AG10803 (cell line): Measurements from ENCODE around the gene FNDC11.
"Not testable (repeated sequence)": the region's sequence is repeated elsewhere in the genome, so short reads cannot be mapped to it uniquely, and the experiment has no call there.

ENCODE experiments used
- DNase-seq: peaks from one replicate; pipeline ENCODE4 v3.0.0; 2010; ENCODE audit warnings: low read depth
- H3K4me3 ChIP-seq: 2 replicates; pipeline ENCODE4 v1.5.1; 2011; ENCODE audit warnings: mild to moderate bottlenecking, low read length, control low read depth
- TF ChIP-seq, protein P1 (sequence below): conservative IDR thresholded peaks from 2 replicates; pipeline ENCODE4 v1.5.1; 2011; ENCODE audit warnings: mild to moderate bottlenecking, low read length, control low read depth, inconsistent platforms

The FNDC11 gene

DNA sequence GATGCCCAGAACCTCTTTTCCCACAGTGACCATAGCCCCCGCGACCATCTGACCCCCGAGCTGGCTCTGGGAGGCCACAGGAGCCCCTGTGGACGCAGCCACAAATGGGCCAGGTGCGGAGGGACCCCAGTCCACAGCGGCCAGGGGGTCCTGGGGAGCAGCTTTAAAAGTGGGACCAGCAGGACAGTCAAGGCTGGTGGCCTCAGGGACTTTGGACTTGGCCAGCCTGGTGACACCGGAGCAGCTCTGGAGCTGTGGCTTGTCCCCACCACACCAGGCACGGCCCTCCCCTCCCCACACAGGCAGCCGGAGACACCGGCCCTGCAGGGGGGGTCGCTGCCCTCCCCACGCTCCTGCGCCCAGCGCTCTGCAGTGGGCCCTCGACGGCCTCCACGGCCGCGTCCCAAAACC, 3.5 kb downstream of the FNDC11 start:
- TF ChIP-seq, protein P1, sequence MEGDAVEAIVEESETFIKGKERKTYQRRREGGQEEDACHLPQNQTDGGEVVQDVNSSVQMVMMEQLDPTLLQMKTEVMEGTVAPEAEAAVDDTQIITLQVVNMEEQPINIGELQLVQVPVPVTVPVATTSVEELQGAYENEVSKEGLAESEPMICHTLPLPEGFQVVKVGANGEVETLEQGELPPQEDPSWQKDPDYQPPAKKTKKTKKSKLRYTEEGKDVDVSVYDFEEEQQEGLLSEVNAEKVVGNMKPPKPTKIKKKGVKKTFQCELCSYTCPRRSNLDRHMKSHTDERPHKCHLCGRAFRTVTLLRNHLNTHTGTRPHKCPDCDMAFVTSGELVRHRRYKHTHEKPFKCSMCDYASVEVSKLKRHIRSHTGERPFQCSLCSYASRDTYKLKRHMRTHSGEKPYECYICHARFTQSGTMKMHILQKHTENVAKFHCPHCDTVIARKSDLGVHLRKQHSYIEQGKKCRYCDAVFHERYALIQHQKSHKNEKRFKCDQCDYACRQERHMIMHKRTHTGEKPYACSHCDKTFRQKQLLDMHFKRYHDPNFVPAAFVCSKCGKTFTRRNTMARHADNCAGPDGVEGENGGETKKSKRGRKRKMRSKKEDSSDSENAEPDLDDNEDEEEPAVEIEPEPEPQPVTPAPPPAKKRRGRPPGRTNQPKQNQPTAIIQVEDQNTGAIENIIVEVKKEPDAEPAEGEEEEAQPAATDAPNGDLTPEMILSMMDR = no peak
- DNase-seq = no peak
- H3K4me3 ChIP-seq = no peak overlapping the region

DNA sequence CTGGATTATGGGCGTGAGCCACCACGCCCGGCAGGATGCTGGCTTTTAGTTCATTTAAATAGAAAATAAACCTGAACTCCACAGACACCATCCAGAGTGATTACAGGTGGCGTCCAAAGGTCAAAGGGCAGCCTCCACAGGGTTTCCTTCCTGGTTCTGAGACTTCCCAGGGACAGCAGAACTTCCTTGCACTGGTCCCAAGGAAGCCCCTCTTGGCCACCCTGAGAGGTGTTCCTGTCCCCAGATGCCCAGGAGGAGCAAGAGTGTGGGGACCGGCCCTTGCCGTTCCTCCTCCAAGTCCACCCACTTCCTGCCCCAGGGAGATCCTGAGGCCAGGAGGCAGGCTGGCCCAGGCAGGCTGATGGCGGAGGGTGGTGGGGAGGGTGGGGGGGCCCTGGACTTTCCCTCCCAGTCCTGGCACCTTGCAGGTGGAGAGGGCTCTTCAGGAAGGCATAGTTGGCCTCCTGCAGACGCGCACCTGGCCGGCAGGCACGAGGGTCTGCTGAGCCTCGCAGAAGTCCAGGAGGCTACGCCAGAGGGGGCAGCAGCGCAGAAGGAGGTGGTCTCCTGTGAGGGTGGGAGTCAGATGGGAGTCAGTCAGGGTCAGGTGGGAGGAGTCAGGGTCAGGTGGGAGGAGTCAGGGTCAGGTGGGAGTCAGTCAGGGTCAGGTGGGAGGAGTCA, 5.0 kb downstream of the FNDC11 start:
- TF ChIP-seq, protein P1 = no peak
- DNase-seq = no peak
- no peak overlapping the region for H3K4me3 ChIP-seq

DNA sequence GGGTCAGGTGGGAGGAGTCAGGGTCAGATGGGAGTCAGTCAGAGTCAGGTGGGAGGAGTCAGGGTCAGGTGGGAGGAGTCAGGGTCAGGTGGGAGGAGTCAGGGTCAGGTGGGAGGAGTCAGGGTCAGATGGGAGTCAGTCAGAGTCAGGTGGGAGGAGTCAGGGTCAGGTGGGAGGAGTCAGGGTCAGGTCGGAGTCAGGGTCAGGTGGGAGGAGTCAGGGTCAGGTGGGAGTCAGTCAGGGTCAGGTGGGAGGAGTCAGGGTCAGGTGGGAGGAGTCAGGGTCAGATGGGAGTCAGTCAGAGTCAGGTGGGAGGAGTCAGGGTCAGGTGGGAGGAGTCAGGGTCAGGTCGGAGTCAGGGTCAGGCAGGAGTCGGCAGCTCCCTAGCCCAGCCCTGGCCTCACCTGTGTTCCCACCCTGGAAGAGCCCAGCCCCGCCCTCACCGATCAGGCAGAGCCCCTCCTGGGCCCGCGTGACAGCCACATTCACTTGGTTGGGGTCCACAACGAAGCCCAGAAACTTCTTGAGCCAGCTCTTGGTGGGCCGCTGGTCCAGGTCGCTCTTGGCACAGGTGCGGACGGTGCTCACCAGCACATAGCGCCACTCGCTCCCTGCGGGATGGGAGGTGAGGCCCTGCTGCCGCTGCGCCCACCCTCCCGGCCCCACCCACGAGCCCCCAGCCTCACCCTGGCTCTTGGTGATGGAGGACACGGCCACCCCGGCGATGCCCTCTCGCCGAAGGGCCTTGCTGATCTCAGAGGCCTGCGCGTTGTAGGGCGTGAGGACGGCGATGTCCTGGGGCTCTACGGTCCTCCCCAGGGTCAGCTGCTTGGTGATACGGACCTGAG, 5.8 kb downstream of the FNDC11 start:
- not testable (repeated sequence) for H3K4me3 ChIP-seq

DNA sequence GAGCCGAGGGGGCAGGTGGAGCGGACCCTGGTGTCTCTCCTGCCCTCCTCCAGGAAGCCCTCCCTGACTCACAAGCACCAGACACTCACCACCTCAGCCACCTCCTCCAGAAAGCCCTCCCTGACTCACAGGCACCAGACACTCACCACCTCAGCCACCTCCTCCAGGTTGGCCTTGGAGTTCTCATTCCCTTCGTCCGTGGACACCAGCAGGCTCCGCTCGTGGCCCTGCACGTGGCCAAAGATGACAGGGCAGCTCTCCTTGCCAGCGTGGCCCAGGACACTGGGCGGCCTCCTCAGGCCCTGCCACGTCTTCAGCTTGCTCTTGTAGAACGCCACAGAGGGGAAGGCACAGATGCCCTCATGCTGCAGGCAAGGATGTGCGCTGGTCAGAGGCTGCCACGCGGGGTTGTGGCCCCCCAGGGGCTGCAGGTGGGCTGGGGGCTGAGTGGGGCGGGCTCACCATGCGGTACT, 6.4 kb downstream of the FNDC11 start:
- DNase-seq = no peak
- H3K4me3 ChIP-seq = no peak overlapping the region

More for the DNA sequence above, 5.8 kb downstream of the FNDC11 start:
- not testable (repeated sequence) for DNase-seq

DNA sequence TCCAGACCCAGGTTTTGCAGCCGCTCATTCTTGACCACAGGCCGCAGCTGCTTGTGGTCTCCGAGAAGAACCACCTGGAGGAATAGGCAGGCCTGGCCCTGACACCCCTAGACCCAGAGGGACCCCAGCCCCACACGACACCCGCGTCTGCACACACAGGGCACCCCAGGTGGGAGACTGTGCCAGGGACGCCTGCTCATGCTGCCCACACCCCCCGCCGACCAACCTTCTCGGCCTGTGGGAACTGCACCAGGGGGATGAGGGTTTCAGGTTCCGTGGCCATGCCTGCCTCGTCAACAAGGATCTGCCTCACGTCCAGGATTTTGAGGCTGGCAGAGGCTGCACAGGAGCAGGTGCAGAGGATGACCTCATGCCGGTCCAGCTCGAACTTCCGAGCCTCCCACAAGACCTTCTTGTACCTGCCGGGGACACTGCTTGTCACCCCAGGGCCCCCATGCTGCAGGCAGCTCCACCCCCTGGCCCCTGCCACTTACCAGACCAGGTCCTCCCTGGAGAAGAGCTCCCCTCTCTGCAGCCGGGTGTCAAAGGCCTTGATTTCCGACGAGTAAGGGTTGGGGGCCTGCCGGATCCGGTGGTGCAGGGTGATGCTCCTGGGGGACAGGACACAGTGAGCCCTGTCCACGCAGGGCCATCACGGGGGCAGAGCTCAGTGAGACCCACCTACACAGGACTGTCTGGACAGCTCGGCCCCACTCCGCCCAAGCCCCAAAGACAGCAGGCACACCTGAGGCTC, 7.1 kb downstream of the FNDC11 start:
- no peak overlapping the region for H3K4me3 ChIP-seq
- TF ChIP-seq, protein P1 = no peak
- DNase-seq = no peak

More for the DNA sequence above, 6.4 kb downstream of the FNDC11 start:
- TF ChIP-seq, protein P1 = no peak

DNA sequence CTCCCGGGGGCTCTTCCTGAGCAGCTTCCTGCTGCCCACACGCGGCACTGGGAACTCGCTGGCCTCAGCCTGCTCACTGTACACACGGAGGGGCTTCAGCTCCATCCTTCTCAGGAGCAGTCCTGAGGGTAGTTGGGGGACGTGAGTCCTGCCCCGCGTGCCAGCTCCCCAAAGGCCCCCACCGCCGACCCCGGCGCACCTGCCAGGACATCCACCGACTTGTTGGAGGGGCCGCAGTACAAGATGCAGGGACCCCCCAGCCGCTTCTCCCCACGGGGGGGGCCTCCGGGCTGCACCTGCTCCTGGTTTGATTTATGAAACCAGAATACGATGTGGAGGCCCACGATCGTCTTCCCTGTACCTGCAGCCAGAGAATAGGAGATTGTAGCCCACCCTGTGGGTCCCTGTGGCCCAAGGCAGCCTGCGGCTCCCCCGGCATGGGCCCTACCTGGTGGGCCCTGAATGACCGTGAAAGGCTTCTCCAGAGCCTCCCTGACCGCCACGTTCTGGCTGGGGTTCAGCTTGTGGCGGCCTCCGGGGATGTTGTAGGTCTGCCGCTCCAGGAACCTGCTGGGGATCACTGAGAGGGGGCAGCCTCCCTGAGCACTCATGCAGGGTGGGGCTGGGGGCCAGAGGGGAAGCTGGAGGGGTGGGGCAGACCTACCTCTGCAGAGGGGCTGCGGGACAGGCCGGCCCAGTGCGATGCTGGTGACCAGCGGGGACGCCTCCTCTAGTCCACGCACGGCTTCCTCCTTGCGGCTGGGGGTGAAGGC, 7.9 kb downstream of the FNDC11 start:
- H3K4me3 ChIP-seq = no peak overlapping the region
- no peak for DNase-seq
- TF ChIP-seq, protein P1 = no peak
